GM18505 (cell line): Measurements from ENCODE around the gene DMAC2.
"Not testable (repeated sequence)": the region's sequence is repeated elsewhere in the genome, so short reads cannot be mapped to it uniquely, and the experiment has no call there.

ENCODE experiments used
- ATAC-seq: cut with Tn5 transposase; IDR thresholded peaks from one replicate; pipeline ENCODE4 v1.9.1; 2021; ENCODE audit not compliant: unreplicated experiment
- POLR2A ChIP-seq: IDR thresholded peaks from 4 replicates; pipeline ENCODE4 v1.6.1; 2011; ENCODE audit warnings: borderline replicate concordance; ENCODE audit not compliant: insufficient read depth, insufficient read length; ENCODE audit errors: extremely low read depth

DMAC2 gene

GRCh38 chr19:41455936-41456335 is 16.2 kb upstream of the DMAC2 start:
- TF ChIP-seq POLR2A: no peak
- ATAC-seq: no peak

DNA sequence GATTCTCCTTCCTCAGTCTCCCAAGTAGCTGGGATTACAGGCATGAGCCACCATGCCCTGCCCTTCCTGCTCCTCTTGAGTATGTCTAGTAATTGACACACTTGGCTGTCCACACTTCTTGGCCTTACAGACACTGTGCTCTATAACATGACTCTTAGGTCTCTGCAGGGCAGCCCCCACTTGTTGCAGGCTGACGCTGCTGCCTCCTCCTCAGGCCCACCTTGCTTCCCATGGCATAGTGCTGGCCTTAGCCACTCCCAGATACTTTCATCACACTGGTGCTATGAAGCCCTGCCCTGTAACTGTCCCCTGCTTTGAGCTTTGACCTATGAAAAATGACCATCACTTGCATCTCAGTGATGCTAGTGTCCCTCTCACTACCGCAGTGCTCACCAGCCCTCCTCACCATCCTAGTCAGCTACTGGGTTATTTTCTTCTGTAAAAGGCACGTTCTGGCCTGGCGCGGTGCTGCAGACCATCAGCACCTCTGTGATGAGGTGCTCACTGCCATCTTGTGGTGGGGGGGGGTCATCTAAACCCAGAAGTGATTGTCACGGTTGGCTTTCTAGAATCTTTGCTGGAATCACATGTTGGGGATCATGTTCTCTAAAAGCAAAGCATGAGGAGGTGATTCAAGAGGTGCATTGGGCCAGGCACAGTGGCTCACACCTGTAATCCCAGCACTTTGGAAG is 13.0 kb upstream of the DMAC2 start:
- TF ChIP-seq POLR2A: no peak
- ATAC-seq: no peak

DNA sequence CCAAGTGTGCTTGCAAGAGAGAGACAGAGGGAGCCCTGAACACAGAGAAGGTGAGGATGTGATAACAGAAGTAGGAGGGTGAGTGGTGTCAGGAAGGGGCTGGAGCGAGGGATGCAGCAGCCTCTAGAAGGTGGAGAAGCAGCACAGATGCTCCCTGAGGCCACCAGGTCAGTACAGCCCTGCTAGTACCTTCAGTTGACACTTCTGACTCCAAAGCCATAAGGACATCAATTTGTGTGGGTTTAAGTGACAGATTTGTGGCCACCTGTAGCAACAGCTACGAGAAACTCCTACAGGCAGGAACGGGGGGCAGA is 10.1 kb upstream of the DMAC2 start:
- TF ChIP-seq POLR2A: no peak
- ATAC-seq: no peak

GRCh38 chr19:41449079-41449864 is 9.6 kb upstream of the DMAC2 start:
- no peak for TF ChIP-seq POLR2A
- ATAC-seq: no peak

DNA sequence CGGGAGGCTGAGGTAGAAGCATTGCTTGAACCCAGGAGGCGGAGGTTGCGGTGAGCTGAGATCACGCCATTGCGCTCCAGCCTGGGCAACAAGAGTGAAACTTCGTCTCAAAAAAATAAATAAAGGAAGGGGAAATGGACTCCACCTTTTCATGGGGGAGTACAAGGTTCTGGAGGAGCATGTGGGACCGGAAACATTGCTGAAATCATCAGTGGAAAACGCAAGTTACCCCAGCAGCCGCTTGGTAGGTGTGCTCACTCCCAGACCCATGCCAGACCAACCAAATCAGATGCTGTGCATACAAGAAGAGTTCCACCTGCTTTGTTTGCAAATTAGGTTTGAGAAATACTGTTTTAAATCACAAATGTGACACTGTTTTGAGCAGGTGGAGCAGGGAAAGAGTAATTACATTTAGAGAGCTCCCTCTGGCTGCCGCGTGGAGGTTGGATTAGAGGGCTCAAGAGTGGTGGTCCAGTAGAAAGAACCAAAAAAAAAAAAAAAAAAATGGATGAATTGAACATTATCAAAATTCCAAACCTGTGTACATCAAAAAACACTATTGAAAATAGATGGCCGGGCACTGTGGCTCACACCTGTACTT is 8.1 kb upstream of the DMAC2 start:
- no peak for ATAC-seq
- TF ChIP-seq POLR2A: no peak

DNA sequence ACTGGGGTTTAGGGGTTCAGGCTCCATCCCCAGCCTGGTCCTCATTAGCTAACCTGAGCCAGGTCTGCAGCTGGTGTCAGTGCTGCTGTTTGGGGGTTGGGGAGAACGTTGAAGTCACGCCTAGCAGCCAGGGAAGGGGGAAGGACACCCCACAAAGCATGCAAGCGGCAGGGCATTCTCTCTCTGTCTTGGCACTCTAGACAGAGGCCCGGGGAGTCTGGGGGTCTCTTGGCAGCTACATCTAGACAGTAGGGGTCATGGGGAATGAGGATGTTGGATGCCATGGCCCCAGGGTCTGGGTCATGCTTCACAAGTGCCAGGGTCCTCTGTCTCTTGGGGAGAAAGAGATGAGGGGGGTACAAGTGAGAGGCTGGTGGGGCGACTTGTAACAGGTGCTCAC is 5.9 kb upstream of the DMAC2 start:
- no peak for ATAC-seq
- TF ChIP-seq POLR2A: no peak

DNA sequence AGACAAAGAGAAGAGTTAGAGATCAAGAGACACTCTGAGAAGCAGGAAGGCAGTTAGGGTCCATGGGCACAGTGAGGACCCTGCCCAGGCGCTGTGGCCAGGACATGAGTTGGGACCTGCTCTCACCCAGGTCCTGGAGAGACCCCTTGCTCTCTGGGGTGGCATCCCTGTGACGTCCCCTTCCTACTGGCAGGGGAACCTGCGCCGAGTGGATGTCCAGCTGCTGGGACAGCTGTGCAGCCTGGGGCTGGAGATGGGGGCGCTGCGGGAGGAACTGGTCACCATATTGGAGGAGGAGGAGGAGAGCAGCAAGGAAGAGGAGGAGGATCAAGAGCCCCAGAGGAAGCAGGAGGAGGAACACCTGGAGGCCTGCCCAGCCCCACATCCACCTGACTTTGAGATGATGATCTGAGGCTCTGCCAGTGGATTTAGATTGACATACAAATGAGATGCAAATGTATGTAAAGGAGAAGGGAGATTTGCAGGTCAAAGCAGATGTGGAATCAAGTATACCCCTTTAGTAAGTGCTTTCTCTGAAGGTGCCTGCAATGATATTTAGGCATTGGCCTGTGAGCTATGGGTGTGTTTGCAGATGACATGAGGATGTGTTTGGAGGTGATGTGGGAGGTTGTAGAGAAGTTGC is 4.2 kb upstream of the DMAC2 start:
- TF ChIP-seq POLR2A: no peak
- no peak for ATAC-seq

DNA sequence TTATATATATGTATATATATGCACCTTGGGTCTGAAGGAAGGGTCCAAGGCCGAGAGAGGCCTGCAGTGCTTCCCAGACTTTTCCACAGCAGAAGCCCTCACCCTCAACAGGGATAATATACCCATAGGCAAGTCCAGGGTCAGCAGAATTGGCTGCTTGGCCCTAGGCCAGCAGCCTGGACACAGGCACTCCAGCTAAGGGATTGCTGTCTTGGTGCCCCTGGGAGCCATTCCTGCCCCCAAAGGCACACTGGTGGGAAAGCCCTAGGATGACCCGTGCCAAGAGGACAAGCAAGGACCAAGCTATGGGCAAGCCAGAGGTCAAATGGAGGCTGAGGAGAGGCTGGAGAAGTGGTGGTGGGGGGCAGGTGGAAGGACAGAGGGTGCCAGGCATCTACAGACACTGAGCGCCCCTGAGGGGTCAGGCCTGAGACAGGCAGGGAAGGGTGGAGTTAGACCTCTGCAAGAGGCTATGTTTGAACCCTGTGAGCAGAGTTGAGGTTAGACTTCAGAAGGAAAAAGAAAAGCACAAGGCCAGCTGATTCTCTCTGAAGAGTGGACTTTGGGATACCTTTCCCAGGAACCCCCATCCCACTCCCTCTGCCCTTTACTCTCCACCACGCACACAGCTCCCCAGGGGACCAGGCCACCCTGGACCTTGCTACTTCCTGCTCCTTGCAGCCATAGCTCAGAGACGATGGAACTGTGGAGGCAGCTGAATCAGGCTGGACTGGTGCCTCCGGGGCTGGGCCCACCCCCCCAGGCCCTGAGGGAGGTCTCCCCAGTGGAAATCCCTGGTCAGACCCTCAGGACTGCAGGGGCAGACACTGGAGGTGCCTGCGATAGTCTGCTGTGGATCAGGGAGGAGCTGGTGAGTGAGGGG is 3.0 kb upstream of the DMAC2 start, which contains the start of gene ERICH4:
Gene ERICH4, plus strand, starts transcription at position 684 of the 883 bp plus-strand sequence. Its CDS starts 14 bp downstream, at position 698.
- no peak for ATAC-seq
- no peak for TF ChIP-seq POLR2A

GRCh38 chr19:41441321-41441945 is 1.7 kb upstream of the DMAC2 start:
- no peak for TF ChIP-seq POLR2A
- no peak for ATAC-seq

- ATAC-seq: no peak
- no peak for TF ChIP-seq POLR2A
Observed at GRCh38 chr19:41437944-41438574, 1.7 kb downstream of the DMAC2 start.

DNA sequence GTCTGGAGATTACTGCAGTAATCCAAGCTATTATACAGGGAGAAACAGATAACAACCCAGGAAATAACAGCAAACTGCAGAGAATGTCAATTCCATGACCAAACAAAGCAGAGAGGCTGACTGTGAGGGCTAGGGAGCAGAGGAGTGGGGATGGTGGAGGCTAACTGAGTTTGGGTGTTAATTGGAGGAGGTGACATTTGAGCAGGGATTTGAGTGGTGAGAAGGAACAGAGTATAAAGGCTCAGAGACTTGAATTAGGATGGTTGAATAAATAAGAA is 3.1 kb downstream of the DMAC2 start:
- no peak for ATAC-seq

GRCh38 chr19:41435936-41436673 is 3.6 kb downstream of the DMAC2 start:
- no peak for TF ChIP-seq POLR2A
- ATAC-seq: no peak

More for the DNA sequence above, 3.1 kb downstream of the DMAC2 start:
- no peak for TF ChIP-seq POLR2A

GRCh38 chr19:41435376-41435775 is 4.3 kb downstream of the DMAC2 start:
- ATAC-seq: not testable (repeated sequence)
